Stimulated activated CD4-positive, alpha-beta T cell treated with anti-CD3 and anti-CD28 coated beads, Interleukin-1b, Interleukin-23, amount 100 ng/mL, for 4 hours (primary cell): Measurements from ENCODE around the gene PRKCA.
A peak's percentile ranks its signal among the peaks of the same experiment; 100 is the strongest.
"Not testable (repeated sequence)": the region's sequence is repeated elsewhere in the genome, so short reads cannot be mapped to it uniquely, and the experiment has no call there.

Source experiments
- DNase-seq, 2 donors: peaks; one replicate each; pipeline ENCODE4 v3.0.0-alpha.2; 2020; ENCODE audit warnings: low read depth in 2 of 2

Gene PRKCA

GRCh38 chr17:66713533-66714042, 411.2 kb downstream of the PRKCA start:
- DNase-seq: no peak

- no peak for DNase-seq
Observed at GRCh38 chr17:66714046-66715023, 411.9 kb downstream of the PRKCA start.

GRCh38 chr17:66715076-66715675, 412.8 kb downstream of the PRKCA start:
- no peak for DNase-seq

- DNase-seq: no peak
Observed at GRCh38 chr17:66715745-66716156, 413.3 kb downstream of the PRKCA start.

- DNase-seq: no peak
Observed at GRCh38 chr17:66716236-66717026, 414.0 kb downstream of the PRKCA start.

- no peak for DNase-seq
Observed at GRCh38 chr17:66717641-66718058, 415.2 kb downstream of the PRKCA start.

GRCh38 chr17:66720027-66720426, 417.6 kb downstream of the PRKCA start:
- no peak for DNase-seq

- DNase-seq: no peak
Observed at GRCh38 chr17:66720567-66720966, 418.2 kb downstream of the PRKCA start.

GRCh38 chr17:66722341-66722740, 419.9 kb downstream of the PRKCA start:
- no peak for DNase-seq

GRCh38 chr17:66724581-66725341, 422.3 kb downstream of the PRKCA start:
- no peak for DNase-seq

- DNase-seq: not testable (repeated sequence)
Observed at GRCh38 chr17:66725438-66725837, 423.0 kb downstream of the PRKCA start.

GRCh38 chr17:66725956-66726355, 423.5 kb downstream of the PRKCA start:
- DNase-seq: no peak

GRCh38 chr17:66726371-66726770, 424.0 kb downstream of the PRKCA start:
- no peak for DNase-seq

- DNase-seq: no peak
Observed at GRCh38 chr17:66726846-66727245, 424.4 kb downstream of the PRKCA start.

GRCh38 chr17:66727634-66728570, 425.5 kb downstream of the PRKCA start:
- DNase-seq: peak in 1 of 2 donors; percentile 36

GRCh38 chr17:66730461-66730923, 428.1 kb downstream of the PRKCA start:
- DNase-seq: no peak

GRCh38 chr17:66733759-66734158, 431.3 kb downstream of the PRKCA start:
- DNase-seq: no peak

GRCh38 chr17:66734186-66734943, 432.0 kb downstream of the PRKCA start:
- DNase-seq: no peak

GRCh38 chr17:66737524-66737923, 435.1 kb downstream of the PRKCA start:
- DNase-seq: no peak
